ENCODE data around the gene PROC.

Gene PROC

GRCh38 chr2:127414638-127415592, 3.3 kb upstream of the PROC start:
- DNase-seq: no peak

GRCh38 chr2:127415593-127416505, 2.4 kb upstream of the PROC start:
- peak; percentile 84 for DNase-seq

- DNase-seq: no peak
Measured at GRCh38 chr2:127416506-127417001, 1.7 kb upstream of the PROC start.

GRCh38 chr2:127417406-127417805, 821 bp upstream of the PROC start:
- DNase-seq: no peak

- no peak for DNase-seq
Measured at GRCh38 chr2:127419112-127419430, 844 bp downstream of the PROC start.

- no peak for DNase-seq
Measured at GRCh38 chr2:127419448-127420038, 1.3 kb downstream of the PROC start.

- DNase-seq: no peak
Measured at GRCh38 chr2:127420039-127420864, 2.0 kb downstream of the PROC start.

- no peak for DNase-seq
Measured at GRCh38 chr2:127421116-127421800, 3.0 kb downstream of the PROC start.

- DNase-seq: no peak
Measured at GRCh38 chr2:127421871-127422558, 3.8 kb downstream of the PROC start.

GRCh38 chr2:127422559-127423477, 4.6 kb downstream of the PROC start:
- DNase-seq: no peak

GRCh38 chr2:127423478-127423843, 5.2 kb downstream of the PROC start:
- no peak for DNase-seq

- DNase-seq: no peak
Measured at GRCh38 chr2:127423880-127424279, 5.7 kb downstream of the PROC start.

GRCh38 chr2:127424598-127425520, 6.6 kb downstream of the PROC start:
- no peak for DNase-seq

GRCh38 chr2:127425540-127426490, 7.6 kb downstream of the PROC start:
- DNase-seq: no peak

GRCh38 chr2:127426501-127427354, 8.5 kb downstream of the PROC start:
- DNase-seq: no peak

- DNase-seq: no peak
Measured at GRCh38 chr2:127427376-127428056, 9.3 kb downstream of the PROC start.

Measured in activated CD8-positive, alpha-beta memory T cell treated with anti-CD3 and anti-CD28 coated beads, Interleukin-2, amount 50 U/mL, for 4 hours (primary cell).